Stimulated activated CD8-positive, alpha-beta memory T cell treated with anti-CD3 and anti-CD28 coated beads, Interleukin-7, amount 100 ng/mL, for 4 hours (primary cell): ENCODE measurements around the gene DCAKD.

Source experiments
- DNase-seq, 2 donors: peaks; one replicate each; pipeline ENCODE4 v3.0.0-alpha.2; 2020; ENCODE audit warnings: low read depth in 2 of 2

Gene DCAKD

GRCh38 chr17:45001310-45001709, 50.1 kb downstream of the DCAKD start:
- DNase-seq, result no peak

GRCh38 chr17:44999433-44999832, 52.0 kb downstream of the DCAKD start:
- DNase-seq, result no peak

GRCh38 chr17:44998646-44999045, 52.8 kb downstream of the DCAKD start:
- no peak for DNase-seq

- DNase-seq, result no peak
Measured at GRCh38 chr17:44997733-44998520, 53.5 kb downstream of the DCAKD start.

- no peak for DNase-seq
Measured at GRCh38 chr17:44996304-44996703, 55.1 kb downstream of the DCAKD start.

GRCh38 chr17:44995436-44996001, 55.9 kb downstream of the DCAKD start:
- DNase-seq, result no peak

- DNase-seq, result no peak
Measured at GRCh38 chr17:44992242-44992939, 59.0 kb downstream of the DCAKD start.

- no peak for DNase-seq
Measured at GRCh38 chr17:44990994-44991393, 60.4 kb downstream of the DCAKD start.

- no peak for DNase-seq
Measured at GRCh38 chr17:44989552-44990138, 61.8 kb downstream of the DCAKD start.

GRCh38 chr17:44988044-44988942, 63.1 kb downstream of the DCAKD start:
- no peak for DNase-seq

- DNase-seq, result no peak
Measured at GRCh38 chr17:44983563-44983962, 67.9 kb downstream of the DCAKD start.

GRCh38 chr17:44982113-44982702, 69.2 kb downstream of the DCAKD start:
- DNase-seq, result no peak

GRCh38 chr17:44981221-44981968, 70.0 kb downstream of the DCAKD start:
- no peak for DNase-seq

GRCh38 chr17:44979426-44979995, 71.9 kb downstream of the DCAKD start:
- DNase-seq, result no peak

- no peak for DNase-seq
Measured at GRCh38 chr17:44978807-44979206, 72.6 kb downstream of the DCAKD start.

- DNase-seq, result no peak
Measured at GRCh38 chr17:44977814-44978550, 73.5 kb downstream of the DCAKD start.

GRCh38 chr17:44977065-44977464, 74.4 kb downstream of the DCAKD start:
- DNase-seq, result no peak

- no peak for DNase-seq
Measured at GRCh38 chr17:44976206-44976605, 75.2 kb downstream of the DCAKD start.
